SK-N-SH treated with all-trans-retinoic acid at 6 μM for 48 hours (cell line): ENCODE measurements around the gene PDCD4.
A peak's percentile ranks its signal among the peaks of the same experiment; 100 is the strongest.
"Not testable (repeated sequence)": the region's sequence is repeated elsewhere in the genome, so short reads cannot be mapped to it uniquely, and the experiment has no call there.

Source experiments
- ATAC-seq: fragments of 200-7000 bp; cut with Tn5 transposase; 3 replicates; pipeline ENCODE4 v1.9.1; 2020; ENCODE audit warnings: mild to moderate bottlenecking, moderate library complexity
- BACH2 ChIP-seq: fragments of 250-450 bp; sonication (Bioruptor Pico); IDR thresholded peaks from 2 replicates; pipeline ENCODE4 v1.9.0; 2021; ENCODE audit warnings: mild to moderate bottlenecking, borderline replicate concordance
- ISL1 ChIP-seq: fragments of 250-450 bp; sonication (Bioruptor Pico); IDR thresholded peaks from 2 replicates; pipeline ENCODE4 v2.1.2; 2022; ENCODE audit warnings: mild to moderate bottlenecking, moderate library complexity
- PPARA ChIP-seq: fragments of 250-450 bp; sonication (Bioruptor Pico); IDR thresholded peaks from 2 replicates; pipeline ENCODE4 v1.5.0; 2020; ENCODE audit warnings: mild to moderate bottlenecking, borderline replicate concordance
- RARB ChIP-seq: fragments of 250-450 bp; sonication (Bioruptor Pico); IDR thresholded peaks from 2 replicates; pipeline ENCODE4 v1.8.0; 2021; ENCODE audit warnings: mild to moderate bottlenecking, moderate library complexity
- SNAI2 ChIP-seq: fragments of 250-450 bp; sonication (Bioruptor Pico); IDR thresholded peaks from 2 replicates; pipeline ENCODE4 v1.5.0; 2020; ENCODE audit warnings: mild to moderate bottlenecking, moderate library complexity
- TOX ChIP-seq: fragments of 250-450 bp; sonication (Bioruptor Pico); IDR thresholded peaks from 2 replicates; pipeline ENCODE4 v1.8.0; 2021; ENCODE audit warnings: mild to moderate bottlenecking, moderate library complexity, borderline replicate concordance
- ZC3H10 ChIP-seq: fragments of 250-450 bp; sonication (Bioruptor Pico); IDR thresholded peaks from 2 replicates; pipeline ENCODE4 v1.5.1; 2021; ENCODE audit warnings: mild to moderate bottlenecking, moderate library complexity
- ZFP30 ChIP-seq: fragments of 450-650 bp; formaldehyde crosslinking; IDR thresholded peaks from 2 replicates; pipeline ENCODE4 v1.5.0; 2022; ENCODE audit warnings: mild to moderate bottlenecking, moderate library complexity
- ZNF565 ChIP-seq: fragments of 450-650 bp; formaldehyde crosslinking; conservative IDR thresholded peaks from 2 replicates; pipeline ENCODE4 v1.5.0; 2020; ENCODE audit warnings: low read depth, mild to moderate bottlenecking, moderate library complexity
- ZNF70 ChIP-seq: fragments of 450-650 bp; formaldehyde crosslinking; IDR thresholded peaks from 2 replicates; pipeline ENCODE4 v1.5.0; 2020; ENCODE audit warnings: mild to moderate bottlenecking, moderate library complexity
- TF ChIP-seq, protein P1 (sequence below): fragments of 250-450 bp; sonication (Bioruptor Pico); IDR thresholded peaks from 2 replicates; pipeline ENCODE4 v1.8.0; 2020; ENCODE audit warnings: mild to moderate bottlenecking, moderate library complexity, borderline replicate concordance
- TF ChIP-seq, protein P2 (sequence below): fragments of 250-450 bp; sonication (Bioruptor Pico); IDR thresholded peaks from 2 replicates; pipeline ENCODE4 v1.5.0; 2020; ENCODE audit warnings: mild to moderate bottlenecking, moderate library complexity
- TF ChIP-seq, protein P3 (sequence below): fragments of 250-450 bp; sonication (Bioruptor Pico); IDR thresholded peaks from 2 replicates; pipeline ENCODE4 v1.5.1; 2021; ENCODE audit warnings: mild to moderate bottlenecking, moderate library complexity

PDCD4 gene

DNA sequence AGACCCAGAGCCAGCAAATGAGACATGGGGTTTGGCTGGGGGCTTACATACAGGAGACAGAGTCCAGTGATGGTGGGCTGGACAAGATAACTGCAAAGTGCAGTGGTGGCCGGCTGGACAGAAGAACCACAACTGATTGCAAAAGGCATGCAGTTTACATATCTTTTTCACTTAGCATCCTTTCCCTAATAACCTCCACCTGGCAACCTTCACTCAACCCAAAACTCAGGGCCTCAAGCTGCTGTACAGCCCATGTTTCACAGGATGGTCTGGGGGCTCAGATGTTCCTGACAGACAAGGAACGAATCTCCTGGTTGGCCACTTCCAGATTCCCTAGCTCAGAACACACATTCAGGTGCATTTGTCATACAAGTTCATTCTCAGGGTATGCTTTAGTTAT lies 7.8 kb upstream of the PDCD4 start:
- ATAC-seq = no peak
- TF ChIP-seq ZC3H10 (CRISPR knock-in tag) (no peak), ZNF70 (CRISPR knock-in tag) (no peak), RARB (no peak), ZNF565 (CRISPR knock-in tag) (no peak), ISL1 (CRISPR knock-in tag) (no peak), BACH2 (CRISPR knock-in tag) (no peak), TOX (CRISPR knock-in tag) (no peak), PPARA (CRISPR knock-in tag) (no peak), ZFP30 (no peak)
- TF ChIP-seq, protein P1, sequence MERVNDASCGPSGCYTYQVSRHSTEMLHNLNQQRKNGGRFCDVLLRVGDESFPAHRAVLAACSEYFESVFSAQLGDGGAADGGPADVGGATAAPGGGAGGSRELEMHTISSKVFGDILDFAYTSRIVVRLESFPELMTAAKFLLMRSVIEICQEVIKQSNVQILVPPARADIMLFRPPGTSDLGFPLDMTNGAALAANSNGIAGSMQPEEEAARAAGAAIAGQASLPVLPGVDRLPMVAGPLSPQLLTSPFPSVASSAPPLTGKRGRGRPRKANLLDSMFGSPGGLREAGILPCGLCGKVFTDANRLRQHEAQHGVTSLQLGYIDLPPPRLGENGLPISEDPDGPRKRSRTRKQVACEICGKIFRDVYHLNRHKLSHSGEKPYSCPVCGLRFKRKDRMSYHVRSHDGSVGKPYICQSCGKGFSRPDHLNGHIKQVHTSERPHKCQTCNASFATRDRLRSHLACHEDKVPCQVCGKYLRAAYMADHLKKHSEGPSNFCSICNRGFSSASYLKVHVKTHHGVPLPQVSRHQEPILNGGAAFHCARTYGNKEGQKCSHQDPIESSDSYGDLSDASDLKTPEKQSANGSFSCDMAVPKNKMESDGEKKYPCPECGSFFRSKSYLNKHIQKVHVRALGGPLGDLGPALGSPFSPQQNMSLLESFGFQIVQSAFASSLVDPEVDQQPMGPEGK (CRISPR knock-in tag) = no peak
- TF ChIP-seq, protein P2, sequence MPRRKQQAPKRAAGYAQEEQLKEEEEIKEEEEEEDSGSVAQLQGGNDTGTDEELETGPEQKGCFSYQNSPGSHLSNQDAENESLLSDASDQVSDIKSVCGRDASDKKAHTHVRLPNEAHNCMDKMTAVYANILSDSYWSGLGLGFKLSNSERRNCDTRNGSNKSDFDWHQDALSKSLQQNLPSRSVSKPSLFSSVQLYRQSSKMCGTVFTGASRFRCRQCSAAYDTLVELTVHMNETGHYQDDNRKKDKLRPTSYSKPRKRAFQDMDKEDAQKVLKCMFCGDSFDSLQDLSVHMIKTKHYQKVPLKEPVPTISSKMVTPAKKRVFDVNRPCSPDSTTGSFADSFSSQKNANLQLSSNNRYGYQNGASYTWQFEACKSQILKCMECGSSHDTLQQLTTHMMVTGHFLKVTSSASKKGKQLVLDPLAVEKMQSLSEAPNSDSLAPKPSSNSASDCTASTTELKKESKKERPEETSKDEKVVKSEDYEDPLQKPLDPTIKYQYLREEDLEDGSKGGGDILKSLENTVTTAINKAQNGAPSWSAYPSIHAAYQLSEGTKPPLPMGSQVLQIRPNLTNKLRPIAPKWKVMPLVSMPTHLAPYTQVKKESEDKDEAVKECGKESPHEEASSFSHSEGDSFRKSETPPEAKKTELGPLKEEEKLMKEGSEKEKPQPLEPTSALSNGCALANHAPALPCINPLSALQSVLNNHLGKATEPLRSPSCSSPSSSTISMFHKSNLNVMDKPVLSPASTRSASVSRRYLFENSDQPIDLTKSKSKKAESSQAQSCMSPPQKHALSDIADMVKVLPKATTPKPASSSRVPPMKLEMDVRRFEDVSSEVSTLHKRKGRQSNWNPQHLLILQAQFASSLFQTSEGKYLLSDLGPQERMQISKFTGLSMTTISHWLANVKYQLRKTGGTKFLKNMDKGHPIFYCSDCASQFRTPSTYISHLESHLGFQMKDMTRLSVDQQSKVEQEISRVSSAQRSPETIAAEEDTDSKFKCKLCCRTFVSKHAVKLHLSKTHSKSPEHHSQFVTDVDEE (CRISPR knock-in tag) = no peak

DNA sequence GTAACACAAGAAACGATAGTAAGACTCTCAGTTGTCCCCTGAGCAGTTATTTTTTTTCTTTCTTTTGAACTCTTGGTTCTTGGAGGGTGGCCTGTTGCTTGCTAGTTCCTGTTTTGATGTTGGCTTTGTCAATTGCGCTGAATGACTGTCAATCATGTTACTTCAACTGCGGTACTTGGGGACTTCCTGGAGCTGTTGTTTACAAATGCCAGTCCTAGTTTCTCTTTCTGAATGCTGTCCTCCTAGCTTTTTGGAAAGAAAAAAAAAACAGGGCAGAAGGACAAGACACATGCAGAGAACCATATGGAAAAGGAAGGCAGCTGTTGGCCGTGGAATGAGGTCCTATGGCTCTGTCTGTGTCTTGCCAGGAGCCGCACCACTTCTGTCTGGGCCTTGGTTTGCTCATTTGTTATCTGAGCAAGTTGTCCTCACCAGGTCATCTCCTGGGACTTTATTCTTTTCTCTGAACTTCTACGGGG lies 7.0 kb upstream of the PDCD4 start:
- TF ChIP-seq SNAI2 (CRISPR knock-in tag) (no peak), ZNF565 (CRISPR knock-in tag) (no peak)
- TF ChIP-seq, protein P1 (CRISPR knock-in tag) = no peak
- ATAC-seq = no peak

DNA sequence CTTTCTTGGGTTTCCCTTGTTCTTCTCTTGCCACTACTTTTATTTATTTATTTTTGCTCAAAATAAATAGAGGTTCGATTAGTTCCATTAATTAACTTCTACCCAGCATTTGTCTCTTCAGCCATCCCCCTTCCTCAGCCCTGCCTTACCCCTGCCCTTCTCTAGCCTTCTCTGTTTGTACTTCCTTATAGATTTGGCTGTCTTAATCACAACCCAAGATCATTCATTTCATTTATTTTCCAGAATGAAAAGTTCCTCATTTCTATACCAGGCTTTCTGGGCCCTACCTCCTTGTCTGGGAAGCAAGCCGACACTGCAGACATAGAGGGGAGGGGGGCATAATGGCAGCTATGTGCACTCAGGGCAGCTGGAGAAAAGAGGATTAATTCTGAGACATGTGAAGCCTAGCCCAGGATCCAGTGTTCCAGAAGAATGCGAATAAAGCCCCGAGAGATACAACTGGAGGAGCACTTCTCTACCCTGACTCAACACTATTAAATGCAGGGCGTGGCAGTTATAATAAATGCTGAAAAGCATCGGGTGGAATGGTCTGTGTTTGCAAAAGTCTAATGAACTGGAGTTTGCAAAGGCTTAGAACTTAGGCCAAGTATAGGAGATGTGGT lies 6.4 kb upstream of the PDCD4 start:
- TF ChIP-seq ZC3H10 (CRISPR knock-in tag) (no peak), ISL1 (CRISPR knock-in tag) (0 out of 2 replicates have a peak, but pooled peaks have one; percentile 19), ZNF70 (CRISPR knock-in tag) (no peak)
- TF ChIP-seq, all 23 proteins: peak for 1
- peak; percentile 85 for ATAC-seq

DNA sequence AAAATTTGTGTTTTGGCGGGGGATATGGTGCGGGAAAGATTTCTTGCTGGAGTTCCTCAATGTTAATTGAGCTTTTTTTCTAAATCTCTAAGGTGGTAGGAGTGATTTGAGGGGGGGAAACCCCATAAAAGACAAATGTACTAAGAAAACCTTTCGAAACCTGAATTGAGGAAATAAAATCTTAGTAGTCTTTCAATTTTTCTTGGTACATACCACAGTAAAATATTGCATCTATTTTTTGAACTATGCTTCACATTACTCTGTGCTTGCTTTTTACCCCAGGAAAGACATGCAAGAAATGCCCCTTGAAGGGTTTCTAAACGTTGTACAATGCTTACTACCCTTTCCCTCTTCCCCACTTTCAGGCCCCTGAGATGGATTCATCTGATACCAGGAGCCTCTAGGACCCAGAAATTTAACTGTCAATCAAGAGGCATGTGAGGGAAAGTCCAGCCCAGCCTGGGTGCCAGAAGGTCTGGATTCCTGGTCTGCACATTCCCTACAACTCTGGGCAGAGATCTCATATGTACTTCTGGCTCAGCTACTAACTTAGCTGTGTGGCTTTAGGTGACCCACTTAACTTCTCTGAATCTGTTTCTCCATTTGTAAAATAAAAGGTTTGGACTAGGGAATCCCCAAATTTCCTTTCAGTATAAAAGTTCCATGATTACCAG lies 5.8 kb upstream of the PDCD4 start:
- TF ChIP-seq, protein P3, sequence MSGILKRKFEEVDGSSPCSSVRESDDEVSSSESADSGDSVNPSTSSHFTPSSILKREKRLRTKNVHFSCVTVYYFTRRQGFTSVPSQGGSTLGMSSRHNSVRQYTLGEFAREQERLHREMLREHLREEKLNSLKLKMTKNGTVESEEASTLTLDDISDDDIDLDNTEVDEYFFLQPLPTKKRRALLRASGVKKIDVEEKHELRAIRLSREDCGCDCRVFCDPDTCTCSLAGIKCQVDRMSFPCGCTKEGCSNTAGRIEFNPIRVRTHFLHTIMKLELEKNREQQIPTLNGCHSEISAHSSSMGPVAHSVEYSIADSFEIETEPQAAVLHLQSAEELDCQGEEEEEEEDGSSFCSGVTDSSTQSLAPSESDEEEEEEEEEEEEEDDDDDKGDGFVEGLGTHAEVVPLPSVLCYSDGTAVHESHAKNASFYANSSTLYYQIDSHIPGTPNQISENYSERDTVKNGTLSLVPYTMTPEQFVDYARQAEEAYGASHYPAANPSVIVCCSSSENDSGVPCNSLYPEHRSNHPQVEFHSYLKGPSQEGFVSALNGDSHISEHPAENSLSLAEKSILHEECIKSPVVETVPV (CRISPR knock-in tag) = no peak
- TF ChIP-seq PPARA (CRISPR knock-in tag) (no peak), ZFP30 (no peak), ZC3H10 (CRISPR knock-in tag) (no peak), TOX (CRISPR knock-in tag) (no peak)
- peak; percentile 53 for ATAC-seq

DNA sequence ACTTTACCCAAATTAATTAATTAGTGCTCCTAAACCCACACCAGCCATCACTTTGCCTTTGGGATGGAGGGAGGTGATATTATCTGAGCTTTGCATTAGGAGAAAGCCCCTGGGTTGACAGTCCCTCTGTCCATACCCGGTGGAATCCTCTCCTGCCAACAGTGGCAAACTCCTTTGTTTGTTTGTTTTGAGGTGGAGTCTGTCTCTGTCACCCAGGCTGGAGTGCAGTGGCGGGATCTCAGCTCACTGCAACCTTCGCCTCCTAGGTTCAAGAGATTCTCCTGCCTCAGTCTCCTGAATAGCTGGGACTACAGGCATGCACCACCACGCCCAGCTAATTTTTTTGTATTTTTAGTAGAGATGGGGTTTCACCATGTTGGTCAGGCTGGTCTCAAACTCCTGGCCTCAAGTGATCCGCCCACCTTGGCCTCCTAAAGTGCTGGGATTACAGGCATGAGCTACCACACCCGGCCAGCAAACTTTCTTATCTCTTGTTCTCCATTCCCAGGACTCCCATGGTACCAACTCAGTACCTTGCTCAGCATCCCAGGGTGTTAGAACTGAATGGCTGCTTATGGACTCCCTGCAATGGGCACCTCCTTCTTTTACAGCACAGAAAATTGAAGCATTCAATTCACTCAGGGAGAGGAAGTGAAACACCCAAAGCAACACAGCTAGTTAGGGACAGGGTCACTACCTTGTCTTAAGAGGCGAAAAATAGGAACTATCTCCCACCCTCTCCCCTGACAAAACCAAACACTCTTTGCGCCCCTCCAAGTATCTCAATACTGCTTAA lies 4.5 kb upstream of the PDCD4 start:
- ATAC-seq = not testable (repeated sequence)
